Glomerular visceral epithelial cell (primary cell): Measurements from ENCODE around the gene KCNAB1.
"Not testable (repeated sequence)": the region's sequence is repeated elsewhere in the genome, so short reads cannot be mapped to it uniquely, and the experiment has no call there.

Source experiments
- DNase-seq: peaks from one replicate; pipeline ENCODE4 v3.0.0-alpha.2; 2016; ENCODE audit errors: extremely low spot score

Gene KCNAB1

DNA sequence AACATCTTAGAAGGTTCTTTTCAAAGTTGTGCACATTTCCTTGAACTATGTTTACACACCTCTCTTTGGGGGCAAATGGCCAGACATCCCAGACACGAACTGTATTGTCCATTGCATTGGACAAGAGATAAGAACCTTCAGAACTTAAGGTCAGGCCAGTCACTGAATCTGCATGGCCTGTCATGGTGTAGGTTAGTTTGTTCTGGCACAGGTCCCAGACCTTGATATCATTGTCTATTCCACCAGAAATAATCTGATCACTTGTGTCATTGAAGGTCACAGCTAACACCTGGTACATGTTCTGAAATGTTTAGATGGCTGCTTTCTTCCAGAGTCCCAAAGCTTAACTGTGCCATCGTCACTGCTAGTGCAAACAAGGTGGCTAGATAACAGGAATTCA lies 55.7 kb downstream of the KCNAB1 start:
- no peak for DNase-seq

DNA sequence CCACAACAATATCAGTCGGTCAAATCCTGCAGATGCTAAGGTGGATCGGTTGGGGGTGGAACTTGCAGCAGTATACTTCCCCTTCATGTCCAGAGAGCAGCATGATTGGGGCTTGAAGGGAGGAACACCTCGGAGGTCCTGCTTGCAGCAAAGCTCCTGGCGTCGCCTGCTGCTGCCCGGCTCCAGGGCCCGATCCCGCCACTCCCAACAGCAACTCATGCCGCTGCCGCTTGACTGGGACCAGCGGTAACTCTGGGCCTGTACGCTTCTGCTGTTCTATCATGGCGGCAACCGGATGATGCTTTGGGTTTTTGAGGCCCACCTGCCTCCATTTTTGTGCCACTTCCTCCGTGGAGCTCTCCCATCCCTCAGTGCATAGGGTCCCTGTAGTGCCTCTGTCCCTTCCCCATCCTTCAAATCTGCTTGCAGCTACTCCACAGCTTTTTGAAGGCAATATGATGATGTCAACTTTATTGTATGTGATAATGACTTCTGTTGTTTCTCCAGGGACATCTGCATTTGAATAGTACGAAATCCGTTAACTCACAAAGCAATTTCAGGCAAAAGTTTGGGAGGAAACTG lies 56.3 kb downstream of the KCNAB1 start:
- DNase-seq = no peak

DNA sequence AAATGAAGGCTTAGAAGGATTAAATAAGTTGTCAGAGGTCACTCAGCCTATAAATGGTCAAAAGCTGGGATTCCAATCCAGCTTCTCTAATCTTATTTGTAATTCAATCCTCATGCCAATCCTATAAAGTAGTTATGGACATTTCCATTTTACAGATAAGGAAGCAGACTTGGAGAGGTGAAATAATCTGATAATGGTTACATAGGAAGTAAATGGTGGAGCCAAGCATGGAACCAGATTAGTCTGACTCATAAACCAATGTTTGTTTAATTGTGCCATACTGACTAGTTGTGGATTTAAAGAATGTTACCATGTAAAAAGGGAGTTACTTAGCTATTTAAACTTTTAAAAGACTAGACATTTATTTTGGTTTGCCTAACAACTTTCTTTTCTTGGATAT lies 59.7 kb downstream of the KCNAB1 start:
- no peak for DNase-seq

DNA sequence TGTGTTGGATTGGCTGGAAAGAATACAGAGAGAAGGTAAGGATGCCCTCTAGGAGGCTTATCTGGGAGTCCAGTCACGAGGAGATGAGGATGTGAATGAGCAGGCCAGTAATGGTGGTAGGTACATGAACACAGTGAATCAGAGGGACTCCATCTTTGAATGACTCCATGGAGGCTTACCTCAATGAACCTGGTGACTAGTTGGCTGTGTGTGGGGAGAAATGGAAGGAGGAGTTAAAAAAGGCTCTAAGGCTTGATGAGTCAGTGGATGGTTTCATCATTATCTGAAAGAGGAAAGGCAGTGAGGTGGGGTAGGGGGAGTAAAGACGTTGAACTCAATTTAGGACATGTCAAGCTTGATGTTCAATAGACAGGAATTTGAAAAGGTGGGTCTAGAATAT lies 61.1 kb downstream of the KCNAB1 start:
- peak; percentile 38 for DNase-seq

DNA sequence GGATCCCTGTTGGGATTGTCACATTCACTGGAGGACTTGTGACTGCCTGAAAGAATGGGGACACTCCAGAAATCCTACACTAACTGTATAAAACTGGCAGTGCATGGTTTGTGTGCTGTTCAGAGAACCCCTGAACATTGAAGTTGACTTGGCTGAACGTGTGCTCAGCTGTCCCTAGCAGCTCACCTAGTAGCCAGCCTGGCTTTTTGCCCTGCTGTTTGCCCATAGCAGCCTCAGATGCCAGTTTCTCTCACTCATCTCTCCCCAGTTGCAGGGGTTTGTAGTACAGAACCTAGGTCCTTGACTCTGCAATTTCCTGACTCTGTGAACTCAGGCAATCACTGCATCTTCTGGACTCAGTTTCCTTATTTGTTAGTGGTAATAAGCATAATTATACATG lies 63.0 kb downstream of the KCNAB1 start:
- no peak for DNase-seq

DNA sequence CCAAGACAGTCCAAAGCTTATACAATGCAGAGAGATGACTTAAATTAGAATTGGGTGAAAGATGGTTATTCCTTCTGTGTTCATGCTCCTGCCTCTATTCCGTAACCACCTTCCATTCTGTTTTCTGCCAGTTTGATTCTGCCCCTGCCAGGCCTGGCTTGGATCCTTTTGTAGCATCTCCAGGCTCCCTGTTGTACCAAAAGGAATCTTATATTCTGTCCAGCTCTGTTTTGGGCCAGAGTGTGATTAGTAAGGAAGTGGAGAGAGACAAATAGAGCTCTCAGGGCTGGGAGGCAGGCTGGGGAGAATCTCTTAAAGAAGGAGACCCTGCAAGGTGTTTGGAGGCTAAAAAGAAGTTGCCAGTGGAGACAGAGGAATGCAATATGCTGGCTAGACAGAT lies 63.8 kb downstream of the KCNAB1 start:
- no peak for DNase-seq

DNA sequence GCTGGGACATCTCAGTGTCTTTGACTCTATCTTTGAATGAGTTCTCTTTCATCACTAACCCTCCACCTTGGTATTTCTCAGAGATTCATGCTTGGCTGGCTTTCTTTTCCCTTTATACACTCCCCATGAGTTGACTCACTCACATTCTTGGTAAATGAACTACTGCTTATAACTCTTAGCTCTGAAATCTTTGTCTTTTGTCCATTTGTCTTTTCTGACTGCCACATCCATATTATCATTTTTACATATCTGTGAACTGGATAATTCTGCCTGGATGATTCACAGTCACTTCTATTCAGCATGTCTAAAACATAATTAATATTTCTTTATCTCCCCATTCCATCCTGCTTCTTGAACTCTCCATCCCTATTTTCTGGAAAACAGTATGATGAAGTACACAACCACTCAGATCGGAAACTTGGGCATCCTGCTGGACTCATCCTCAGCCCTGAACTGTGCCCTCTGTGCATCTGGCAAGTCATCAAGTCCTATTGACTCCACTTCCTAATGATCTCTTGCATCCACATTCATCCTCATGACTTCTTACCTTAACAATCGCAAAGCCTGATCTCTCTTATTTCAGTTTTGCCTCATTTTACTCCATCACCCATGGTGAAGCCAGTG lies 66.9 kb downstream of the KCNAB1 start:
- DNase-seq = peak; percentile 76

DNA sequence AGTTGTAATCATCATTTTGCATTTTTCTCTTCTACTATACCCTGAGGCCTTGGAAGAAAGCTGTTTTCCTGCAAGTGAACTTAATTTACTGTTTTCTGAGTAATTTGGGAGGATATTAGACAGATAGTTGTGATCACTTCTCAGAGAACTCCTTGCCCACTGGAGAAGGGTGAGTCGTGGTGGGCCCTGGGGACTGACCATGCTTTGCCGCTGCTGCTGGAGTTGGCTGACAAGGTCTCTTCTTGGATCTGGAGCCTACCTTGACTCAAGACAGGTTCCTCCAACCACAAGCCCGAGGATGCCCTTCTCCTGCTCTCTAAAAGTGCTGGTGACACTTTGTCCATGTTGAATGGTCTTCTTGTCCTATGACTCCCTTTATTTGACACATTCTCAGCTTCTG lies 68.4 kb downstream of the KCNAB1 start:
- DNase-seq = no peak

DNA sequence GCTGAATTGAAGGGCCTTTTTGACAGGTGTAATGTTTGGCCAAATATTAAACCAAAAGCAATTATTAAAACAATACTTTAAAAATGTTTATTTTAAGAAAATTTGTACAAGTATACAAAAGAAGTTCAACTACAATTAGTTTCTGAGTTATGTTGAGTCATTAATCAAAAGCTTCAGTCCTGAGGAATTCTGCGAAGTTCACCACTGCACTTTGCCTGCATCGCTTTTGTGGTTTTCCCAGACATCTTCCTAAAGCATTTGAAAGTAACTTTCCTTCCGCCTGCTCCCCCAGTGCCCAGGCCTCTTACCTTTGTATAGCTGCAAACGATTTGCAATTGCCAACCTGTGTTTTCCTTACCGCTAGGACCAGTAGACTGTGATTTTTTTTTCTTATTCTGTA lies 69.5 kb downstream of the KCNAB1 start:
- DNase-seq = no peak

DNA sequence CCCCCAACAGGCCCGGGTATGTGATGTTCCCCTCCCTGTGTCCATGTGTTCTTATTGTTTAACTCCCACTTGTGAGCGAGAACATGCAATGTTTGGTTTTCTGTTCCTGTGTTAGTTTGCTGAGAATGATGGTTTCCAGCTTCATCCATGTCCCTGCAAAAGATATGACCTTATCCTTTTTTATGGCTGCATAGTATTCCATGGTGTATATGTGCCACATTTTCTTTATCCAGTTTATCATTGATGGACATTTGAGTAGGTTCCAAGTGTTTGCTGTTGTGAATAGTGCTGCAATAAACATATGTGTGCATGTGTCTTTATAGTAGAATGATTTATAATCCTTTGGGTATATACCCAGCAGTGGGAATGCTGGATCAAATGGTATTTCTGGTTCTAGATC lies 74.6 kb downstream of the KCNAB1 start:
- DNase-seq = not testable (repeated sequence)

DNA sequence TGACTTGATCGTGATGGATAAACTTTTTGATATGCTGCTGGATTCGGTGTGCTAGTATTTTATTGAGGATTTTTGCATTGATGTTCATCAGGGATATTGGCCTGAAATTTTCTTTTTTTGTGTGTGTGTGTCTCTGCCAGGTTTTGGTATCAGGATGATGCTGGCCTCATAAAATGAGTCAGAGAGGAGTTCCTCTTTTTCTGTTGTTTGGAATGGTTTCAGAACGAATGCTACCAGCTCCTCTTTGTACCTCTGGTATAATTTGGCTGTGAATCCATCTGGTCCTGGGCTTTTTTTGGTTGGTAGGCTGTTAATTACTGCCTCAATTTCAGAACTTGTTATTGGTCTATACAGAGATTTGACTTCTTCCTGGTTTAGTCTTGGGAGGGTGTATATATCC lies 76.8 kb downstream of the KCNAB1 start:
- DNase-seq = not testable (repeated sequence)

DNA sequence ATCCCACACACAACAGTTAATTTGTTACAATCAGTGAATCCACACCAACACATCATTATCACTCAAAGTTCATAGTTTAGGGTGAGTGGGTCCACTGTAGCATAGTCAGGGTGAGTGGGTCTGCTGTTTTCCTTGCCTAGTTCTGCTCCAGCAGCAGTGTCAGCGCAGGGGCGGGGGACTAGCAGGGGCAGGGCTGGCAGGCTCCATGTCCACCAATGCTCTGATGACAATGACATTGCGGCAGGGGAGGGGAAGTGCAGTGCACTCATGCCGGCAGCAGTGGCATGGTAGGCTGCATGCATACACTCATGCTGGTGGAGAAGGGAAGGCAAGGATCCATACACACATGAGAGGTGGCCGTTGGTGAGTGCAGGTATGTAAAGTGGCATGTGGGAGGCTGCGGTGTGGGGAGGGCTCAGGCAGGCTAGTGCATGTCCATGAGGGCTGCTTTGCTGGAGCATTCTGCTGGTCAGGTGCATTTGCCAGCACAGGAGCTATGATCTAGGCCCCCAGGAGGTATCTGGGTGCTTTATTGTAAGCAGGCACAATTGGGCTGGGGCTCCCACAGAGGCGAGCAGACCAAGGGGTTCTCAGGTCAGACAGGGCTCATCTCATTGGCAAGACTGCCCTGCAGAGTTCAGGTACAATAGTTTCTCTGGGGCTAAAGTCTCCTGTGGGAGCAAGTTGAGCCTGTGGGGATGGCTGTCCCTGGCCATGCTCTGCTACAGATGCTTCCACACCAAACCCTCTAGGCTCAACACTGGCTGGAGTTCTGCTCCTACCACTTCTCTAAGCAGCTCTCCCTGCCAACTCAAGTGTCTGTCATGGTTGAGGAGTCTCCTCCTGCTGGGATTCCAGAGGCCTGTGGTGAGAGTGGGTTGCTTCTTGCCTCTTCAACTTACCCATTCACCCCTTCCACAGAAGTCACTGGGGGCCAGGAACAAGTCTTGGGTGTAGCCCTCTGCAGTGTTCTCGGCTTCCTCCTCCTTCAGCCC lies 81.3 kb downstream of the KCNAB1 start:
- peak; percentile 22 for DNase-seq

DNA sequence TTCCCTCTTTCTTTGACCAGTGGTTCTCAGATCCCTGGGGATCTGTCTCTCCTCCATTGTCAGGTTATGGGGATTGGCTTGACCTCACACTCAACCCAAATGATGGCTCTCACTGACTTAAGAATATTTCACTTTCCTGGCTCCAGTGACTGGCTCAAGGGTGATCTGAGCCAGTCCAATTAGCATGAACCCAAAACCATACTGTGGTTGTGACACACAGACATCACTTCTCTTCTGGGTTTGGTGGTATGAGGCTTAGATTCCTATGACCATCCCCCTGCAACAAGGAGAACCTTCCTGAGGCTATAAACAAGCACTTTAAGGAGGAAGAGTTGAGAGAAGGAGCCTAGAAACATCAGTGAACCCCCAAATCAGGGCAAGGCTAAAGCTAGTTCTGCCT lies 85.8 kb downstream of the KCNAB1 start:
- peak; percentile 22 for DNase-seq

DNA sequence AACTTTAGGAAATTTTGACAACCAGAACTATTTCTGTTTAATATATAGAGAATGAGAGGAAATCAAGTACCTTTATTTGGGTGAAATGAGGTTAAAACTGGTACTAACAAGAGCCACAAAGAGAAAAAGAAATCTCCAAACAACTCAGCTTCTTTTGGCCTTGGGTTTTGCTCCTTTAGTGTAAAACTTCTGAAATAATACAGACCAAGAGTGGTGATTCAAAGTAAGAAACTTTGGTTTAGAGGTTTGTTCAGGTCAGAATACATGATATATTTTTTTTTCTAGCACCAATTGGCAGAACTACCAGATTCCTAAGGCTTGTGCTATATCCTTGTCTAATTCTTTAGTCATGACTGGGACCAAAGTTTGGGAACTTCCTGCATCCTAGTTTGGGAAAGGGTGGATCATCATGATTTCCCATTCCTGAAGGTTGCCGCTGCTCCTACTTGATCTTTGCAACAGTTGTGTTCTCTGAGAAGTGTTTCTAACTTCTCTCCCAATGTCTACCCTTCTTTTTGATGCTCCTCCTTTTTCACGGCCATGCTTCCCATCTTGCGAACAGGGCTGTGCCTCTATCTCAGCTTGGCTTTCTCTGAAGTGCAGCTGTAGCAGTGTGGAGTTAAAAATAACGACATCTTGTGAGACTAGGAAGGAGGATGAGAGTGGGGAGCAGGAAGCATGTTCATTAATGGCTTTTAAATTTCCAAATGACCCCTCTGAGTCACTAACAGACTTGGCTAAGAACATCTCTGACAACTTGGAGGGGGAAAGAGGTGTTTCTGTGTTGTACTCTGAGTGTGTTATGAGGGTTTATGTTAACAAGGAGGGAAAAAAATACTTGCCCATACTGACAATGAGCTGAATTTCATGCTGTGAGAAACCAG lies 87.7 kb downstream of the KCNAB1 start:
- no peak for DNase-seq

DNA sequence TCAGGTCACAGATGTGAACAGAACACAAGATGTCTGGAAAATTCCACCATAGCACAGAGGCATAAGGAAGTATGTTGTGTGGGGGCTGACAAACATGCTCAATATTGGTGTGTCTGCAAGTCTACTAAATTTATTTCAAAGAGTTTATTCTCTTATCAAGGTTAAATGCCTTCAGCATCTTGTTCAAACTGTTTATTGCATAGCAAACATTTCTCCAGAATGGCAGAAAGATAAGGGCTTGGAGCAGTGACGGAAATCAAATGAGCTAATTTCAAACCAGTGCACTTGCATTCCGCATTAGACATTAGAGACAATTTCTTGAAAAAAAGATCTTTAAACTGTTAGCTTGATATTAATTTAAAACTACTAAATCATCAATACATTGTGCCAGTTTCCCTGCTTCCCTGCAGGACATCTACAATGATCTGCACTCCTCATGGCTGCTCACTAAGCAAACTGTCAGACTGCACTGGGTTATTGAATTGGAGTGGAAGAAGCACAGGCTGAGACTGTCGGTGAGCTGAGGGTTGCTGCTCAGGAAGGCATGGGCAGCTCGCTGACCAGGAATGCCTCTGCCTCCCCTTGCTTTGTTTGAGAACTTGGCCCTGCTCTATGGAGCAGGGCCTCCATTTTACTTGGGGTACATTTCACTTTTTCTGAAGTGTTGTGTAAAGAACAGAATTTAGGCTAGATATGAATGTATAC lies 89.4 kb downstream of the KCNAB1 start:
- DNase-seq = no peak

DNA sequence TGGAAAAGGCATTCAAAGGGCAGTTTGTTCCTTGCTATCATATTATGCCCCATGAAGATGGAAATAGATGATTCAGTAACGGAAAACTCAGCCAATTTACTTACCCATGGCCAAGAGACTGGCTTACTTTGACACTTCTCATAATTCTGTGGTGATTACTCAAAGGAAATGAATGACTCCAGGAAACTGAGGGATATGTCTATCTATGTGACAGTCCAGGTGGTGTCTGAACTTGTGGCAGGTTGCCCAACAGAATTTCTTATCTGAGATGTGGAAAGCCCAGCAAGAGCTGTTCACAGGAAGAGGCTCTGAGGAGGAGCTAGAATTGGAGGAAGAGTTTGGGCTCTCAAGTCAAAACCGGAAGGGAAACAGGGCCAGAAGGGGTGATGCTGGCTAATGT lies 91.2 kb downstream of the KCNAB1 start:
- DNase-seq = peak; percentile 84

DNA sequence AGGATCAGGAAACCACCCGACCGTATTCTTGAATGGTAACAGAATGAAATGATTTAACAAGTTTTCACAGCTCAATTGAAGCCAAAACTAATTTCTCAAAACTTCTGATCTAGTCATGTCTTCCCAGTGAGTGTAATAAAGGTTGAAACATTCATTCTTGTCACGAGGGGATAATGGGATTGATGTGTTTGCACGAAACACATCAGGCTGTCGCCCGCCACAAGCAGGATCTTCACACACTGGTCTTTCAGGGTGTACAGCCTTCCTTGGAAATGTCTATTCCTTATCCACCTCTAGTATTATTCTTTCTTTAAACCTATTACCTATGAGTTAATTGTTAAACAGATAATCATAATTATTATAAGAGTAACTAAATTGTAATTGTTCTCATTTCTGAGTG lies 94.3 kb downstream of the KCNAB1 start:
- no peak for DNase-seq

DNA sequence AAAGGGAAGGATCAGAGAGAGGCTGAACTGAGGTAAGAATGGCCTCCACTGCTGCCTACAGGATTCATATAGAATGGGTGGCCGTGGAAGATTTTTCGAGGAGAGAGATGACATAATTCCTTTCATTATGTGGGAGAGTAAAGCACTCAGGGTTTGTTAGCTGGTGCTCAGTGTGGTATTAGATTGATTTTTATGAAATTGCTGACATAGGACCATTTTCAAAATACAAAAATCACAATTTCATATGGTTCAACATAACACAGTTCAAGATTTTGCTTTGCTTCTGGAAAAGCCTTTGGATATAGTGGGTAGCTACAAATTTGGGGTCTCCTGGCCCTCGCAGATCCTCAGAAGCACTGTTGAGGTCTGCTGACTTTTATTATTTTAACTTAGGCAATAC lies 95.4 kb downstream of the KCNAB1 start:
- no peak for DNase-seq

DNA sequence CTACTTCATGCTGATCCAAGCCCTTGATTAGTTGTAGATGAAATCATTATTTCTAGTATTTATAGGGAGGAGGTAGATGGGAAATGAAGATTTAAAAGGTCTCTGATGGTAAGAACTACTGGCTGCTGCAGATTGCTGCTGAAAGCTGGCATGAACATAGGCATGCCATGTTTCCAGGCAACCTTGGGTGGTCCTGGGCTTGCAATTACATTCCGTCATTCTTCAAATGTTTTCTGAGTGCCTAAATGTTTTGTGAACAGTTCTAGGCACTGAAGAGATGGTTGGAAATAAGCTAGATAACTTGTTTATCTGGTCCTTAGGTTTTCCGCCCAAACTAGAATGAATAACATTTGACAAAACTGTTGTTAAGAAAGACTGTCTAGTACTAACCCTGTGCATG lies 95.8 kb downstream of the KCNAB1 start:
- DNase-seq = no peak

DNA sequence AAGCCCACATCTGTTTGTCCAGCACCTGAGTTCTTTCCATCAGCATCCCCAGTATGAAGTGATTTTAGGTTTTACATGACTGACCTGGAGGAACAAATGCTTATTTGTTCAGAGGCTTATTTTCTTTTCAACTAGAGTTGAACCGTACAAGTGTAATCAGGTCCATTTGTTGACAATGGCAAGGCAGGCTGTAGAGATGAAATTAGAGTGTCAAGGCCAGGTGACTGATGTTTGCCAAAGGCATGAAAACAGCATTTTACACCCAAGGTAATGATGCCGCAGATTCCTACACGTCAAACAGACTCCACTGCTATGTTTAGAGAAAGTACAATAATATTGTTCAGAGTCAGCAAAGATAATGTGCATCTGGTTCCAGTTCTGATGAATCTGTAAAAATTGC lies 96.5 kb downstream of the KCNAB1 start:
- no peak for DNase-seq

DNA sequence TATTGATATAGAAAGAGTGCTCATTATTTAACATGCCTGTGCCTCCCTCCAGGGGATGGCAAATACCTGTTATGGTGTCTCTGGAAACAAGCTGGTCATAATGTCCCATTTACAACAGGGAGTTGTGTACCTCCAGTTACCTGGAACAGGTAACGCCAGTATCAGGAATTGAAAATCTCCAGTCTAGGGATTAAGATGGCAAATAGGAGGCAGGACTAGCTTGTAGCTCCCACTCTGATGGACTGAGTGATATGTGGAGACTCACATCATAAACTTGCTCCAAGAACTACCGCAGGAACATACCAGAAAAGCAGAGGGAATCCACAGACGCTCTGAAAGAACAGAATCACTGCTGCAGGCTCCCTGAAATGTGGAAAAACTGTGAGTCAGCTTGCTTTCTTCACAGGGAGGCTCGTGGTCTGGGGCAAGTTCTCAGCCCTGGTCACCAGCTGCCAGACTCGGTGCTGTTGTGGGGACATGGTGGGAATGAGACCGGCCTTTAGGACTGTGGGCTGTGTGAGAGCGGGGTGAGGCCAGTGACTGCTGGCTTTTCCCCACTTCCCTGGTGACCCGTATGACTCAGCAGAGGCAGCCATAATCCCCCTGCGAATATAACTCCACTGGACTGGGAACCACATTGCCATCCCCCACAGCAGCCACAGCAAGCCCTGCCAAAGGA lies 97.4 kb downstream of the KCNAB1 start:
- peak; percentile 65 for DNase-seq
